Smooth muscle cell (in vitro differentiated cells): ENCODE results near the gene DENND5A. TPM values are rescaled to one million over a fixed set of nuclear protein-coding genes. Genes with fewer than 3 reads are reported as not detected.

Experiments
- DNase-seq: peaks from one replicate; lab custom pipeline; 2025; ENCODE audit not compliant: unreplicated experiment; lab: John Stamatoyannopoulos, UW
- H2AFZ ChIP-seq: fragments of 200-600 bp; sonication (generic); 2 replicates; pipeline ENCODE4 v1.6.0; 2016; ENCODE audit warnings: antibody characterized with exemption, low read depth, mild to moderate bottlenecking
- H3F3A ChIP-seq: fragments of 200-600 bp; sonication (generic); 2 replicates; pipeline ENCODE4 v1.6.0; 2017; ENCODE audit warnings: antibody characterized with exemption, low read depth
- H3K27ac ChIP-seq: fragments of 200-600 bp; sonication (generic); 2 replicates; pipeline ENCODE4 v1.5.1; 2016; ENCODE audit warnings: low read depth, mild to moderate bottlenecking
- H3K27me3 ChIP-seq: fragments of 200-600 bp; sonication (generic); 2 replicates; pipeline ENCODE4 v1.6.1; 2016; ENCODE audit warnings: low read depth, mild to moderate bottlenecking
- H3K36me3 ChIP-seq: fragments of 200-600 bp; sonication (generic); 2 replicates; pipeline ENCODE4 v1.5.1; 2016; ENCODE audit warnings: low read depth
- H3K4me1 ChIP-seq: fragments of 200-600 bp; sonication (generic); 2 replicates; pipeline ENCODE4 v1.5.1; 2016; ENCODE audit warnings: low read depth
- H3K4me2 ChIP-seq: fragments of 200-600 bp; sonication (generic); 2 replicates; pipeline ENCODE4 v1.6.0; 2016; ENCODE audit warnings: mild to moderate bottlenecking
- H3K4me3 ChIP-seq: fragments of 200-600 bp; sonication (generic); 2 replicates; pipeline ENCODE4 v1.5.1; 2016; ENCODE audit warnings: mild to moderate bottlenecking
- H3K79me2 ChIP-seq: fragments of 200-600 bp; sonication (generic); 2 replicates; pipeline ENCODE4 v1.6.0; 2016; ENCODE audit warnings: low read depth, mild to moderate bottlenecking
- H3K9ac ChIP-seq: fragments of 200-600 bp; sonication (generic); 2 replicates; pipeline ENCODE4 v1.6.0; 2016; ENCODE audit warnings: low read depth
- H3K9me3 ChIP-seq: fragments of 200-600 bp; sonication (generic); replicated peaks from 2 replicates; pipeline ENCODE4 v1.5.1; 2016; ENCODE audit warnings: low read depth
- H4K20me1 ChIP-seq: fragments of 200-600 bp; sonication (generic); 2 replicates; pipeline ENCODE4 v1.6.0; 2016; ENCODE audit warnings: low read depth
- WGBS: methylation state at CpG from one replicate; pipeline ENCODE4 v1.1.7; 2016; ENCODE audit warnings: low lambda C conversion rate; 5-methylcytosine and 5-hydroxymethylcytosine counted together
- polyA plus RNA-seq: library from polyadenylated mRNA; unstranded; fragments of >200 nt; fragmentation: Nextera tagmentation; extraction: Ambion mirVana; gene quantifications from 2 replicates; pipeline ENCODE4 v1.2.1, GENCODE V29; 2016
- total RNA-seq: library from RNA; depleted of rRNA; stranded (reverse); fragments of >200 nt; gene quantifications from 2 replicates; pipeline ENCODE4 v1.2.3, GENCODE V29; 2014
- TF ChIP-seq, protein P1 (sequence below): fragments of 200-600 bp; sonication (generic); IDR thresholded peaks from 2 replicates; pipeline ENCODE4 v1.5.1; 2017; ENCODE audit warnings: borderline replicate concordance, mild to moderate bottlenecking, antibody characterized with exemption; ENCODE audit not compliant: insufficient read depth, poor library complexity, severe bottlenecking

Gene DENND5A
- total and polyA plus RNA-seq, 2 experiments from 2014 or later: 42.0 to 66.1 TPM

DNA sequence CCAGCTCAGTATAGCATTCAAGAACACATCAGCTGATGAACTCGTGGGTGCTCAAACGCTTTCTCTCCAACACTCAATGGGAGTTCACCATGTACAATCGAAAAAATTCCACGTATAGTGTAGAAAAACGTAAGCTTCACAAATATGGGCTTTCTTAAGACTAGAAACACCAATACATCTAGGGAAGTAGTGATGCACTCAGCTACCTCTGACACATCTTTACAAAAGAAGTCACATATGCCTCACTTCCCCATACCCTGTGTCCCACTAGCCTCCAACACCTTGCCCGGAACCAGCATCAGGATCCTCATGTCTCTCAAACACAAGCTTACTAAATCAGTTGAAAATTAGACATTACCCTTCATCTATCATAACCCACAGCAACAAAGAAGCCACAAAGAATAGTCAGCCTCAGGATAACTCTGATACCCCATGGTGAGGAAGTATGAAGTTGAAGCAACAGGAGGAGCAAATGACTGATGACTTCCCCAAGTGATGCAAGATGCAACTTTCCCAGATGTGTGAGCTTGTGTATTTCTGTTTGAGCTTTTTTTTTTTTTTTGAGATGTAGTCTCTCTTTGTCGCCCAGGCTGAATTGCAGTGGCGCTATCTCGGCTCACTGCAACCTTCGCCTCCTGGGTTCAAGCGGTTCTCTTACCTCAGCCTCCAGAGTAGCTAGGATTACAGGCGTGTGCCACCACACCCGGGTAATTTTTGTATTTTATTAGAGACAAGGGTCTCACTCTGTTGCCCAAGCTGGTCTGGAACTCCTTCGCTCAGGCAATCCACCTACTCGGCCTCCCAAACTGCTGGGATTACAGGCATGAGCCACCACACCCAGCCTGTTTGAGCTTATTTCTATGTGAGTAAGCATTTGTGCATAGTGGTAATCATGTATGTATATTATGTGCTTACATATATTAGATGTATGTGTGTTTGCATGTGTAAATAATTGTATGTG is 8.5 kb upstream of the DENND5A start:
- Histone ChIP-seq H3K9me3 (no peaks in the 10 kb centered on the region), H3K79me2 (no peaks in the 10 kb centered on the region), H3F3A (peaks cover 5% of the 10 kb centered on the region), H3K27ac (no peak overlapping the region), H3K4me1 (no peaks in the 10 kb centered on the region), H2AFZ (no peak overlapping the region), H3K4me3 (no peak overlapping the region), H4K20me1 (no peaks in the 10 kb centered on the region), H3K27me3 (no peaks in the 10 kb centered on the region), H3K36me3 (no peaks in the 10 kb centered on the region), H3K9ac (no peak overlapping the region), H3K4me2 (no peak overlapping the region)
- WGBS: 95% methylated on average over 15 of the region's 15 CpGs
- no peak for DNase-seq
- TF ChIP-seq, protein P1, sequence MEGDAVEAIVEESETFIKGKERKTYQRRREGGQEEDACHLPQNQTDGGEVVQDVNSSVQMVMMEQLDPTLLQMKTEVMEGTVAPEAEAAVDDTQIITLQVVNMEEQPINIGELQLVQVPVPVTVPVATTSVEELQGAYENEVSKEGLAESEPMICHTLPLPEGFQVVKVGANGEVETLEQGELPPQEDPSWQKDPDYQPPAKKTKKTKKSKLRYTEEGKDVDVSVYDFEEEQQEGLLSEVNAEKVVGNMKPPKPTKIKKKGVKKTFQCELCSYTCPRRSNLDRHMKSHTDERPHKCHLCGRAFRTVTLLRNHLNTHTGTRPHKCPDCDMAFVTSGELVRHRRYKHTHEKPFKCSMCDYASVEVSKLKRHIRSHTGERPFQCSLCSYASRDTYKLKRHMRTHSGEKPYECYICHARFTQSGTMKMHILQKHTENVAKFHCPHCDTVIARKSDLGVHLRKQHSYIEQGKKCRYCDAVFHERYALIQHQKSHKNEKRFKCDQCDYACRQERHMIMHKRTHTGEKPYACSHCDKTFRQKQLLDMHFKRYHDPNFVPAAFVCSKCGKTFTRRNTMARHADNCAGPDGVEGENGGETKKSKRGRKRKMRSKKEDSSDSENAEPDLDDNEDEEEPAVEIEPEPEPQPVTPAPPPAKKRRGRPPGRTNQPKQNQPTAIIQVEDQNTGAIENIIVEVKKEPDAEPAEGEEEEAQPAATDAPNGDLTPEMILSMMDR: no peak

DNA sequence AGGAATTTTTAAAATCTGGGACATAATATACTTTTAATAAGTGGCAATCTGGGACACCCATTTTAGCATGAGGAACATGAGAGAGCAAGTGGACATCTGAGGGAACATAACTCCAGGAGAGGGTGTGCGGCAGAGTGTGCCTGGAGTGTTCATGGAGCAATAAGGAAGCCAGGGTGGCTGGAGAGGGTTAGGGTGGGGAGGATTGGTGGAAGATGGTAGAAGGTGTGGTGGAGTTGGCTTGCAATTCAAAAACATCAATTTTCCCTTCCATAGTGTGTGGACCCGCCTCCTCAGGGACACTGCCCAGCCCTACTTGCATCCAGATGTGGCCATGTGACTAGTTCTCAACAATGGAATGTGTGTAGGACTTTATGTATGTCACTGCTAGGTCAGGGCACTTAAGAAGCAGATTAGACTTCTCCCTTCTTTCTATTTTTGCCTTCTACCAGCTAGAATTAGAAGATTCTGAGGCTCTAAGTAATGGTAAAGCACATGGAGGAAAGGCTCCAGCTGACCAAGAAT is 4.4 kb upstream of the DENND5A start:
- no peak overlapping the region for H3K27ac ChIP-seq
- WGBS: 86% methylated on average over 2 of the region's 2 CpGs
- no peak for DNase-seq

DNA sequence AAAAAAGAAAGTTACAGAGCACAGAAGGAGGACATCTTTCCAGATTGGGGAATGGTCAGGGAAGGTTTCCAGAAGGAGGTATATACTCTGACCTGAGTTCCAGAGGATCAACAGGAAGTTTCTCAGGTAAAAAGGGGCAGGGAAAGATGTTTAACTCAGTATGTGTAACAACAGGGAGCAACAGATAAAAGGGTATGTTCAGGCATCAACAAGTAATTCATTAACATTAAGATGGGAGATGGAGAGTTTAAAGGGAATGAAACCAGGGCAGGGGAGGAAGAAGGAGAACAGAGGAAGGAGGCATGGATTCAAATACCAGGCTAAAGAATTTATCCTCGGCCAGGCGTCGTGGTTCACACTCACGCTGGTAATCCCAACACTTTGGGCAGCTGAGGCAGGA is 2.5 kb upstream of the DENND5A start:
- no peak overlapping the region for H3K27ac ChIP-seq
- no peaks in the 10 kb centered on the region for H3K36me3 ChIP-seq
- no peak overlapping the region for H2AFZ ChIP-seq
- peaks cover 18% of the 10 kb centered on the region for H3K79me2 ChIP-seq
- H3K4me3 ChIP-seq: no peak overlapping the region
- H3F3A ChIP-seq: peaks cover 5% of the 10 kb centered on the region
- peaks cover 14% of the 10 kb centered on the region for H4K20me1 ChIP-seq
- TF ChIP-seq, protein P1: no peak
- no peak overlapping the region for H3K9ac ChIP-seq
- no peaks in the 10 kb centered on the region for H3K9me3 ChIP-seq
- no peak overlapping the region for H3K4me2 ChIP-seq
- H3K27me3 ChIP-seq: no peaks in the 10 kb centered on the region
- no peak for DNase-seq
- H3K4me1 ChIP-seq: no peaks in the 10 kb centered on the region
- 70% methylated on average over 4 of the region's 4 CpGs for WGBS

More for the DNA sequence above, 4.4 kb upstream of the DENND5A start:
- H3K27me3 ChIP-seq: no peaks in the 10 kb centered on the region
- H3K4me1 ChIP-seq: no peaks in the 10 kb centered on the region
- H3K9me3 ChIP-seq: no peaks in the 10 kb centered on the region
- no peak overlapping the region for H3K4me3 ChIP-seq
- H3K36me3 ChIP-seq: no peaks in the 10 kb centered on the region
- H3K4me2 ChIP-seq: no peak overlapping the region
- H4K20me1 ChIP-seq: no peaks in the 10 kb centered on the region
- H3K79me2 ChIP-seq: peaks cover 3% of the 10 kb centered on the region
- no peak overlapping the region for H3K9ac ChIP-seq
- peaks cover 5% of the 10 kb centered on the region for H3F3A ChIP-seq
- TF ChIP-seq, protein P1: no peak
- no peak overlapping the region for H2AFZ ChIP-seq
